Activated gamma-delta T cell (primary cell): ENCODE measurements around the gene RRP8.

ENCODE experiments used
- DNase-seq: peaks from one replicate; lab custom pipeline; 2025; lab: John Stamatoyannopoulos, UW

Gene RRP8

GRCh38 chr11:6599881-6600390 is 3.5 kb downstream of the RRP8 start:
- no peak for DNase-seq

- no peak for DNase-seq
These were observed 4.0 kb downstream of the RRP8 start for GRCh38 chr11:6599449-6599848.

GRCh38 chr11:6598555-6598954 is 4.9 kb downstream of the RRP8 start:
- no peak for DNase-seq

- no peak for DNase-seq
These were observed 7.1 kb downstream of the RRP8 start for GRCh38 chr11:6596239-6596877.

GRCh38 chr11:6594142-6594768 is 9.2 kb downstream of the RRP8 start:
- no peak for DNase-seq

- DNase-seq = no peak
These were observed 15.4 kb downstream of the RRP8 start for GRCh38 chr11:6588018-6588417.

GRCh38 chr11:6587360-6587953 is 16.0 kb downstream of the RRP8 start:
- no peak for DNase-seq

- no peak for DNase-seq
These were observed 16.7 kb downstream of the RRP8 start for GRCh38 chr11:6586434-6587359.

GRCh38 chr11:6584528-6584927 is 18.9 kb downstream of the RRP8 start:
- DNase-seq = no peak

- DNase-seq = no peak
These were observed 19.8 kb downstream of the RRP8 start for GRCh38 chr11:6583584-6583983.

- DNase-seq = no peak
These were observed 23.7 kb downstream of the RRP8 start for GRCh38 chr11:6579681-6580080.

GRCh38 chr11:6578134-6578533 is 25.3 kb downstream of the RRP8 start:
- DNase-seq = no peak

- no peak for DNase-seq
These were observed 26.7 kb downstream of the RRP8 start for GRCh38 chr11:6576471-6577373.

GRCh38 chr11:6574816-6575715 is 28.4 kb downstream of the RRP8 start:
- no peak for DNase-seq

GRCh38 chr11:6572215-6572614 is 31.2 kb downstream of the RRP8 start:
- DNase-seq = no peak

GRCh38 chr11:6571434-6572008 is 31.9 kb downstream of the RRP8 start:
- DNase-seq = no peak

GRCh38 chr11:6570691-6571427 is 32.6 kb downstream of the RRP8 start:
- no peak for DNase-seq

- no peak for DNase-seq
These were observed 33.7 kb downstream of the RRP8 start for GRCh38 chr11:6569706-6570105.
